T-helper 22 cell (primary cell): ENCODE results near the gene SNX10.

Experiments
- DNase-seq: peaks from one replicate; pipeline ENCODE4 v3.0.0-alpha.2; 2020; ENCODE audit warnings: low read depth

The SNX10 gene

DNA sequence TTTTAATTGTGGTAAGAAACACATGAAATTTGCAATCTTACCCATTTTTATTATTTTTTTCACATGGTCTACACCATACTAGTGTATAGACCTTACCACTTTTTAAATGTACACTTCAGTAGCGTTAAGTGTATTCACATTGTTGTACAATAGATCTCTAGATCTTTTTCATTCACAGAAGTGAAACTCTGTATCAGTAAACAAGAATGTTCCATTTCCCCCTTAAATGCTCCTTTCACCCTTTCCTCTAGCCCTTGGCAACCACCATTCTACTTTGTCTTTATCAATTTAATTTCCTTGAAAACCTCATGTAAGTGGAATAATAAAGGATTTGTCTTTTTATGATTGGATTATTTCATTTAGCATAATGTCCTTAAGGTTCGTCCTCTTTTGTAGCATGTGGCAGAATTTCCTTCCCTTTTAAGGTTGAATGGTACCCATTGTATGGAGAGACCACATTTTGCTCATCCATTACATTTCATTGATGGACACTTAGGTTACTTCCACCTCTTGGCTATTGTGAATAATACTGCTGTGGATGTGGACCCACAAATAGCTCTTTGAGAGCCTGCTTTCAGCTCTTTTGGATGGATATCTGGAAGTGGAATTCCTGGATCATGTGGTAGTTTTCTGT, 45.7 kb downstream of the SNX10 start:
- no peak for DNase-seq

DNA sequence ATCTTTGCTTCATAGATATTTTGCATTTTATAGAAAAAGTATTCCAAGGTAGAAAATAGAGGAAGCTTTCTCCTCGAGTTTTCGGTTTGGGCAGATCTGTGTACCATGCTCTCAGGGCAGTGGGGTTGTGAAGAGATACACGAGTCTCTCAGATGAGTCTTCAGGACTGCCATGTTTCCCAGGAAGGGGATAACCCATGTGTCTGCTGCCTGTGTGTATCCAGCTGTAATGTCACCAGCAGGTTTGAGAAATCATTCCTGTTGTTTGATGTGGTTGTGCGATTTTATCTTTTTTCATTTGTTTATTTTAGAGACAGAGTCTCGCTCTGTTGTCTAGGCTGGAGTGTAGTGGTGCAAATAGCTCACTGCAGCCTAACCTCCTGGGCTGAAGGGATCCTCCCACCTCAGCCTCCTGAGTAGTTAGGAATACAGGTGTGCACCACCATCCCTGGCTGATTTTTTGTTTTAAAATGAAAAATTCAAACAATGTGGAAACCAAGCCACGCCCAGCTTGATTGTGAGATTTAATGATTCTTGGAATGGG, 48.9 kb downstream of the SNX10 start:
- no peak for DNase-seq

DNA sequence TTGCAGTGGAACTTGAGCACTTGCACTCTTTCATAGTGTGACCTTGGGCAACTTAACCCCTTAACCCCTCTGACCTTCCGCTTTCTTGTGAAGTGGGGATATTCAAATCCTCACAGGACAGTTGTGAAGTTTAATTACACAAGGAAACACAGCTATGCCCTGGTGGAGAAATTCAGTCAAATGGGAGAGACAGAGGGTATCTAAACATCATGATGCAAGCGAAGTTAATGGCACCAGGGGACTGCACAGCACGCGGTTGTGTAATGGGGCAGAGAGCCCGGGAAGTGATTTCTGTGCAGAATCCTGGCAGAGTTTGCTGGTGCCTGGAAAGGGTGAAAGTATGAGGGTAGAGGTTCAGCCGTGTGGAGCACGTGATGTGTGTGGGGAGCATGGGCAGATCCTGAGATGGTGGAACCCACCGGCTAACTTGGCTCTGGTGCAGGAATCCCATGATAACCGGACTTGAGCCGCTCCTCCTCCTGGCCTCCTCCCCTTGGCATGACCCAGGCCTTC, 51.7 kb downstream of the SNX10 start:
- no peak for DNase-seq

DNA sequence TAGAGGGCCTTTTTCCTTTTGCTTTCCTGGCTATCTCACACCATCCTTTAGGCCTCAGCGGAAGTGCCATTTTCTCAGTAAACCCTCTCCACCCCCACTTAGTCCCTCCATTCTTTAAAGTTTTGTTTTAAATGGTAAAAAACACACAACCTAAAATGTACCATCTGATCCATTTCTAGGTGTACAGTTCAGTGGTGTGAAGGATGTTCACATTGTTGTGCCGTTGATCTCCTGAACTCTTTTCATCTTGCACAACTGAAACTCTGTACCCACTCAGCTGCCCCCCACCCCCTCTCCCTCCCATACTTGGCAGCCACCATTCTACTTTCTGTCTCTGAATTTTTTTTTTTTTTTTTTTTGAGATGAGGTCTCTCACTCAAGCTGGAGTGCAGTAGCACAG, 52.2 kb downstream of the SNX10 start:
- DNase-seq: no peak

DNA sequence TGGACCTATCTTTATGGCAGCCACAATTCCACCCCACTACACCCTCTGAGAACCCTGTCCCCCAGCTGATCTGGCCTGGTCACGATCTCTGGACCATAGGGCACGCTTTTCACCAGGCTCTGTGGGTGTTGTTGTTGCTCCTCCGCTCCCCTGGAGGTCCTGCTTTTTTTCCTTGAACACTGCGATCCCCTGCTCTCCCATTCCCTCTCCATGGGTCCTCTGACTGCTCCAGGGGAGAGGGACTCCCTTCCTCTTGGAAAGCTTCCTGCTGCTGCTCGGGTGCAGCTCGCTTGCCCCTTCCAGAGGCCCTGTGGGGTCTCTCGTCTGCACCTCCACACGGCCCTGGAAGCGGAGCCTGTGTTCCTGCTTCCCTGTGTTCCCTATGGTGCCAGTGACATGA, 53.5 kb downstream of the SNX10 start:
- no peak for DNase-seq

DNA sequence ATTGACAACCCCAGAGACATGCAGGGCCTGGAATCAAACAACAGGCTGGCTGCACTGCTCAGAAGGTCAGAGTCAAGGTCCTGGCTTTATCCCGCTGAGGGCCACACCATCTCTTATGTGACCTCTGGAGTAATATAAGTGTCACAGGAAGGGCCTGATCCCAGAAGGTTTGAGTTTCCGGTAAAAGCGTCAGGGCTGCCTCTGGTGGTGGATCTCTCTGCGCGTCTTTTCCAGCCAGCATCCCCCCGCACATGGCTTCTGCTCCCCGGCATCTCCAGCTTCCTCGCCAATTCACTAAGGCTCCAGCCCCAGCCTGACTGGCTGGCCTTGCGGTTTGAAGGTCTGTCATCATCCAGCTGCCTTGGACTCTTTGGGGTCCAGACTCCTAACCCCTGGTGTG, 54.2 kb downstream of the SNX10 start:
- DNase-seq: no peak

DNA sequence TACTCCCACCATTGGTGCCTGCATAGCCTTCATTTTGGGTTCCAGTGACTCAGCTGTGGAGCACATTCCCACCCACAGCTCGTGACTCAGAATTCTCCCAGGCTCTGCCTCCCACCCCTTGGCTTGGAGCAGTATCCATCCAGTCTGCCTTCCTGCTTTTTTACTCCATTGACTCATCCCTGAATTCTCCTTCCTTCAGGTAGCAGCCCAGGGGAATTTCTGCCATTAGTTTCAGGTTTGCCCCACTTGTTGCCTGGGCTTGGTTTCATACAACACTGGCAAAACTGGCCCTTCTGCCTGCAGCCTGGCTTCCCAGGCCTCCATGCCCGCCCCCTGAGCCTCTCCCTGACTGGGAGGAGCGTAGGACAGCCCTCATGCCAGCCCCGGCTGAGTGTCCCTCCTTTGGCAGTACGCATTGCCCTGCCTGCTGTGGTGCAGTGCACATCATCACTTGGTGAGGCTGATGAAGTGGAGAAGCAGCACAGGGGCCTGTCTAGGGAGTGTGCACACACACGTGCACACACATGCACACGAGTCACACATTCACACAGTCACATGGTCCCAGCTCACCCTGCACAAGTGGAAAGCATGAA, 55.0 kb downstream of the SNX10 start:
- no peak for DNase-seq

DNA sequence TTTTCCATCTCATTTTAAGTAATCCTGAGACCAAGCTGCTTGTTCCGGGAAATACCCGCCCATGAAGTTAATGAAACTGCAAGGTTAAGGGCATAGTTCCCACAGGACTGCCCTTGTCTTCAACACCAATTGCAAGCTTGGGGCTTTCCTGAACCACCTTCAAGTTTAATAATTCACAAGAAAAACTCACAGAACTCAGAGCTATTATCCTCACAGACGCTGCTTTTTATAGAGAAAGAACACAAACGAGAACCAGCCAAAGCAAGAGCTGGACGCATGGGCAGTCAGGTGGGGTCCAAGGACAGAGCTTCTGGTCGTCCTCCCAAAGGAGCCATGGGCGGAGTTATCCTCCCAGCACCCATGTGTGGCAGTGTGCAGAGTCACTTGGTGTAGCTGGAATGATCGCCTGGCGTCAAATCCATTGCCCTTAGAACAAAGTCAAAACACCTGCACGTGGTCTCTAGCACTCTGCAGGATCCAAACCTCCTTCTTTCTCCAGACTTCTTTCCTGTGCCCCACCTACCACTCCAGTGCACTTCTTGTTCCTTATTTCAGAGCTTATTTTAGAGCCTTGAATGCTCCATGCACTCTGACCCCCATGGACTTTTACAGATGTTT, 56.7 kb downstream of the SNX10 start:
- no peak for DNase-seq

DNA sequence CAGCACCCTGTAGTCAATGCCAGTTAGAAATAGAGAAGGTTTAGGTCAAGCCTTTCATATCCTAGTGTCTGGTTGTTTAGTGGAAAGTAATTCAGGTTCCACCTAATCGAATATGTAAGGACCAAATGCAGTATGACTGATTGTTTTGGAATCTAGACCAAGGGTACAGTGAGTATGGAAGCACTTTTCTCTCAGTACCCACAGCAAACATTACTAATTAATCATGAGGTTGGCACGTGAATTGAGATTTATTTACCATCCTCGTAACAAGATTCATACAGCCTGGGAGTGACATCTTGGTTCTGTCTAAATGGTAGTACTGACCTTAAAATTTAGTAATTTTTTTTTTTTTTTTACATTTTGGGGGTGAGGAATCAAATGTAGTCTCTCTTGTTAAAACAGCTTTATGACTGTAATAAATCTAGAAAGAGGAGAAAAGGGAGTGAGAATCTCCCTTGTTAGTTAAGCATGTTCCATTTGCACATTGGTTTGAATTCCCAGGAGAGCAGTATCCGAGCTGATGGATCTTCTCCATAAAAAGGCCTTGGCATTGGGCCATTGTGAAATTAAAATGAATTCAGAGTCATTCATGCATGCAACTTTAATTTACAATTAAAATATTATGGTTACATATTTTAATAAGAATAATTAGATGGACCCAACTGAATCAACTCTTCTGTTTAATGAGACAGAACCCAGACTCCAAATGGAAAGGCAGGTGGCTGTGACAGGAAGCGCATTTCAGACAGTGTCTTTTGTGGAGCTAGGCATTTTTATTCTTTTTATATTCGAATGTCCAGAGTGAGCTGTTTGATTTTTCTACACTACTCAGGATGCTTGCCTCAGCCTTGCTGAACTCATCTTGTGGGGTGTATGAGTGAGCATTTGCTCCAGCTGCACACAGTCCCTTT, 57.6 kb downstream of the SNX10 start:
- no peak for DNase-seq

DNA sequence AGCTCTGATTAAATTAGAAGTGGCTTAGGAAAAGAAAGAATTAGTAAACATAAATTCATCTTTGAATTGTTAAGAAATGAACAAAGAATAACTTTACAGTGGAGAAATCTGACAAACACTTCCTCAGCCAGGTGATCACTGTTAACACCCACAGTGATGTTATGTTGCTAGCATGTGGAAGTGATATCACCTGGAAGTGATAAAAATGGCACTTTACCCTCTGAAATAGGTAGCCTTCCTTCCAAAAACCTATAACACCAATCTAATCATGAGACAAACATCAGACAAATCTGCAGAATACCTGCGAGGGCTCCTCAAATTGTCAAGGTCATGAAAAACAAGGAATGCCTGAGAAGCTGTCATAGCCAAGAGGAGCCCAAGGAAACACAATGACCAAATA, 59.5 kb downstream of the SNX10 start:
- DNase-seq: no peak

DNA sequence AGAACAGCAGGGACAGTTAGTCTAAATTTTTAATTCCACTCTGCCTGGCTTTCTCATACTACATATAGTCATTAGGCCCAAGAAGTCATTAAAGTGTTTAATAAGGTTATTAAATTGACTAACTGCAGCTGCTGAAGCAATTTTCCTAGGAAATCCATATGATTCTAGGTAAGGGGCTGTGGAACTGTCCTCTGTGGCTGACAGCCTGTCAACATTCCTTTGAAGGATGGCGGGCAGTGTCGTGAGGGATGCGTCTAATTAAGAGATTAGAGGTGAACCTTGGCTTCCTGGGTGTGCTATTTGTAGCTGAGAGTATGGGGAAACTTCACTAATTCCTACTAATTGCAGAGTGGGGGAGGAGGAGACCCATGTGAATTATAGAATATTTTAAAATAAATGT, 64.6 kb downstream of the SNX10 start:
- no peak for DNase-seq

DNA sequence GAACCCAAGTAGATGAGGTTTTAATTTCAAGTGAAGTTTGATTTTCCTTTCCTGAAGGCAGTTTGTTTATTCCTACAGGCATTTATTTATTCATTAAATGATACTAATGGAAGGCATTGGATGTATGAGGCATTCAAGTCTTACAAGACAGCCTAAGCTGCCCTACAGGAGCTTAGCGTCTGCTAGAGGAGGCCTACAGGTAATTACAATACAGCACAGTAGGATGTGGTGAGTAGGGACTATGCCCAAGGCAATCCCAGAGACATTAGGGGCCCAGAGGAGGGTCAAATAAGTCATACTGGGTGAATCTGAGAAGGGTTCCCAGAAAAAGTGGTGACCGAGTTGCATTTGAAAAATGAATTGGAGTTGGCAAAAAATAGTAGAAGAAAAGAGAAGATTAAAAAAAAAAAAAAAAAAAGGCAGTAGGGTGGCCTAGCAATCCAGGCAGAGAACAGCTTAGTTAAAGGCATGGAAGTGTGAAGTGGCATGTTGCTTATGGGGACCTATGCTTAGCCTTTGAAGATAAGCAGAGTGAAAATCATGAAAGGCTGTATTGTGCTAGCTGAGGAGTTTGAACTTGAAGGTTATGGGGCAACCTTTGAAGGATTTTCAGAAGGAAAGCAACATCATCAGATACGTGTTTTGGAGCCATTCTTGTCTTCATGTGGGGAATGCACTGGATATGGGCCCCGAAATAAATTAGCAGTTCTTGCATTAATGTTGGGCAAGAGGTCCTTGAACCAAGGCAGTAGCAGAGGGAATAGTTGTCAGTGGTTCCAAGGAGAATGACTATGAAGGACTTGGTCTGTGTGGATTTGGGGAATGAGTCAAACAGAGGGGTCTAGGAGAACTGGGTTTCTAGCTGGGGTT, 65.5 kb downstream of the SNX10 start:
- DNase-seq: no peak

DNA sequence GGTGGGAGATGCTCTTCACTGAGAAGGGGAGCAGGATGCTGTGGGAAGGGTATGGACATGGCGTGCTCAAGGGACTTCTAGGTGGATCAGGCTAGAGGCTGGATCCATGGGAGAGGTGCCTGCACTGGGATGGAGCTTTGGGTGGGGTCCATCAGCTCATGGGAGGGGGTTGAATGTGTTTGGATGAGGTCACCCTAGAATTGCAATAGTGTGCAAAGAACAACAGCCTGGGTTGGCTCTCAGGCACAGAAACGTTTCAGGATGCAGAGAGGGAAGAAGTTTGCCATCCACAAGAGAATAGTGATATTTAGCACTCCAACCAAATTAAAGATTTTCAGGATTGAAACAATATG, 66.1 kb downstream of the SNX10 start:
- DNase-seq: no peak

DNA sequence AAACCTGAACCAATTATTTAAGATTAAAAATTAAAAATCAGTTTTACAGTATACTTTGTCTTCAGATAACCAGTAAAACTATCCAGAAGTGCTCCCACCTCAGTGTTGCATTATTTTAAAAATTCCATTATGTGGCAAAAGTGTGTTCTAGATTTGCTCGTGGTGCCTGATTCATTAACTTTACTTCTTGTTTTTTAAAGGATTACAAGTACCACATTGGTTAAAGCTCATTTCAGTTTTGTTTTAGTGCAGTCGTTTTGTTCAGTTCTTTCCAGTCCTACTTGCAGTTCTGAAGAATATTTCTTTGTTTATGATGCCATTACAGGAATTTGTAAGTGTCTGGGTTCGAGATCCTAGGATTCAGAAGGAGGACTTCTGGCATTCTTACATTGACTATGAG, 69.0 kb downstream of the SNX10 start:
- no peak for DNase-seq

DNA sequence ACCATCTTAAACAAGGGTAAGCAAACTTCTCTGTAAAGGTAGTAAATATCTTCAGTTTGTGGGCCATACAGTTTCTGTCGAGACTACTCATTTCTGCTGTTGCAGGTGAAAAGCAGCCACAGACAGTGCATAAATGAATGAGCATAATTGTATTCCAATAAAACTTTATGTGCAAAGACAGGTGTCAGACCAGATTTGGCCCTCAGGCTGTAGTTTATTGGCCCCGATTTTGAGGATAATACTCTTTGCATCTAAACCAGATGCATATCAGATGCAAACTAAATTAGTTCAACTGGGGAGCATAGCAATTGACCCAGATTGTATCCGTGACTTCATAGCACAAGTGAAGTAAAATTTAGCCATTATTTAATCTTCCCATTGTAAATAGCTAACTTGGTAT, 70.0 kb downstream of the SNX10 start:
- no peak for DNase-seq

DNA sequence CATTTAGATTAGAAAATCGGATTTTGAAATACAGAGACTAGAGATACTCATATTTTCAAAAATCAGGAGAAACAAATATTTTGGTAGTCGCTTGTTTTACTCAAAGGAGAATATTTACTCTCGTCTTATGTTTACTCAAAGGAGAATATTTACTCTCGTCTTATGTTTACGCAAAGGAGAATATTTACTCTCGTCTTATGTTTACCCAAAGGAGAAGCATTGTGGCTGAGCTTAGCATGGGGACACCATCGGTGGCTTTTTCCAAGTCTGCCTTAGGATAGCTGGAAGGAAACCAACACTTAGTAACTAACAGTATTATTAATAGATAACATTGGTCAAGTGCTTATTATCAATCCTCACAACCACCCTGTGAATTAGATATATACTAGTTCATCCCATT, 71.8 kb downstream of the SNX10 start:
- no peak for DNase-seq

DNA sequence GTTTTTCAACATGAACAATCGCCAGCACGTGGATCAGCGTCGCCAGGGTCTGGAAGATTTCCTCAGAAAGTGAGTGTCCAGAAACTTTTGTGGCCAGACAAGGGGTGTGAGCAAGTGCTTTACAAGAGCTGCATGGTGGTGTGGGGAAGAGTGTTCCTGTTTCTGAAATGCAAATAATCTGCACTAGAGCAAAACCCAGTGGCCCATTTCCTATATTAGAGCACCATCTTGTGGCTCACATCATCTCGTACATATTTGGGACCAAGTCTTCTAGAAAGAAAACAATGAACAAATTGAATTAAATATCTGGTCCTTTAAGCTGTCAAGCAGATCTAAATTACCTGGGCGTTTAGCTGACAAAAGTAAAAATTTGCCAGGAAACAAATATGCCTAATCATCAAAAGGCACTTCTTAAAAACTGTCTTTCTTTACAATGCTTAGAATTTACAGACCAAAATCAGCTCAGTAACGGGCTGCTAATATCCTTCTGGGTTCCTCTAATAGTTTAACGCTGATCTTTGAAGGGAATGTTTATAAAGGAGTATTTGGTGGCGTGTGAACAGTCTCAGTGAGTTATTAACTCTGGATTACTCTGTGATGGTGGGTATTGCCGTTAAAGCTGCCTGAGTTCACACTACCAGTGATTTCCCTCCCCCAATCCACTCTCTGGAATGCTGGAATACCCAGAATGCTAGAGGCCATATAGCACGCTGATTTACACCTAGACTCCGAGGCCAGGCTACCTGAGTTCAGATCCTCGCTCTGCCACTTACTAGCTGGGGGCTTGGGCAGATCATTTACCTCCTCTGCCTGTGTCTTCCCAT, 73.6 kb downstream of the SNX10 start:
- no peak for DNase-seq

DNA sequence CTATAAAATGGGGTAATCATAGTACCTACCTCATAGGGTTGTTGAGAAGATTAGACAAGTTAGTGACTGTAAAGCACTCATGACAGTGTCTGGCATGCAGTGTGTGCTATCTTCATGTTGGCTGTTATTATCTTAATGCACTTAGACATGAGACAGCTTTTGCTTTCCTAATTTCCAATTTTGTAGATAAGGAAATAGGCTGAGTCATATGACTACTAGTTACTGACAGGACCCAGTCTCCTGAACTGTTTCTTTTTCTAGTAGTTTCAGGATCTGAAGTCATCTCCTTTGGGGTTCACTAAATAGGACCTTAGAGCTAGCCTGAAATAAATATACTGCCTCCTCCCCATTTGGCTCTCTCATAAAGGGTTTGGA, 74.2 kb downstream of the SNX10 start:
- no peak for DNase-seq

DNA sequence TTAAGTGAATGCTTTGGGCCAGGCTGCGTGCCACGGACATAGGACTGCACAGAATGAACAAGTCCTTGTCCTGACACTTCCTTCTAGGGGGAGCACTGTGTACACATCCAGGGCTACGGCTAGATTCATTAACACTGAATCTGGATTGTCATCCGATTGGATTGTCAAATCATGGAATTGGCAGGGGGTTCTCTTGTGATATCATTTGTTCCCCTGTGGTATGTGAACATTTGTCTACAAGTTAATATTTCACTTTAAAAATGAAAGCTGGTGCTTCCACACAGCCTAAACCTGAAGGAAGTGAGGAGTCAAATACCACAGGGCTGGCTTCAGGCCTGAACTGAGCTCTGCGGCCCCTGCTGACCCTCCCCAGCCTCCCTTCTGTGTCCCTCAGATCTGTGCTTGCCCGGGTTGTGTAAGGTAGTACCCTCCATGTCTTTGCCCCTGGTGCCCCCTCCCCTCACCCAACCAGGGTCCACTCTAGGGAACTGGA, 75.6 kb downstream of the SNX10 start:
- DNase-seq: no peak

DNA sequence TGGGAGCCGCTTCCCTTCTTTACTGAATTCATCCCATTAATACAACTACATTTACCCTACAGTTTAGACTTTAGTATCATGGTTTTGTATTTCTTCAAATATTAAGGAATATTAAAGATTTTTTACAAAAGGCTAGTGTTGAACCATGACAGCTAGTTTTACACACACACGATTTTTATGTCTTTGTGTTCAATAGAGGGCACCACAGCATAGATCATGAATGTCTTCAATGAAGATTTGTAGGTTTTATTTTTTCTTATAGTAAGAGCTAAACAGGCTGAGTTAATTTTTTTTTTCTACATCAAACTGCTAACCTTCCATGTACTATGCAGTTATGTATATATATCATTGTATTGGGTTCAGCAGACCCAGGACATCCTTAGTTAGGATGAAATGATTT, 76.9 kb downstream of the SNX10 start:
- DNase-seq: no peak

DNA sequence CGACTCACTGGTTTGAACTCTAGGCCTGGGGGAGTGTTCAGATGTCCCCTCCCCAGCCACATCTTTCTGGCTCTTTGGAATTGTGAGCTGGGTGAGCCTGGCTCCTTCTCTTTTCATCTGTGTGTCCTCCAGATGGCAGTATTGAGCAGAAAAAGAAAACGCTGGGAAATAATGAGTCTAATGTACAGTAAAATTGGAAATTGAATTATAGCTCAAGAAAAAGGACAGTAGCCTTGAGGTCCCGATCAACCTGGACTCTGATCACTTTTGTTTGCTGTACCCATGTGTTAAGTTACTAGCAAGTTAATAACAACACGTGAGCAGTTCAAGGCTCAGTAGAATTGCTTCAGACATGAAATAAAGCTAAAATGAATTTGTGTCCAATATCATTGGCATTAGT, 77.9 kb downstream of the SNX10 start:
- no peak for DNase-seq
